ENCODE results near the gene CACNA2D3. TPM values are rescaled to one million over a fixed set of nuclear protein-coding genes. Genes with fewer than 3 reads are reported as not detected.
A peak's percentile ranks its signal among the peaks of the same experiment; 100 is the strongest.

CACNA2D3 gene
- polyA plus RNA-seq, 2 of the 4 experiments (the other 2 are of a cell fraction), result 0.04 to 0.05 TPM

DNA sequence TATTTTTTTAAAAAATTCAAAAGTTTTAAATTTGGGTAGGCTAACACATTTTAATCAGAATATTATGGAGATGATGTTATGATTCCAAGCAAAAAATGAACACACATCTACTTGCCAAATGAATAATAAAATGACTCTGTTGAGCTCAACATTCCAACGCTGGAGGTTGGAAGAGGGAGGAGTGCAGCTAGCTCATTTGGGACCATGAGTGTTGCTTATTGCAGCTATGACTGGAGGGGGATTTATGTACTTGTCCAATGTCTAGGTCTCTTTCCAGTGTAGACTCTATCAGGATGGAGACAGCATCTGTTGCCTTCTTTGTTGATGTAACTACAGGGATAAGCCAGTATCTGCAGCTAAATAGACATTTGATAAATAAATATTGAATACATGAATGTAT, 310.6 kb downstream of the CACNA2D3 start:
- FAIRE-seq (no peak), DNase-seq (ENCODE audit: low read depth in 1 of 2, low spot score in 1 of 2) (no peak), ATAC-seq (no peak)
- no peak for TF ChIP-seq CHD4 (IDR thresholded peaks at IDR 0.05; ENCODE audit: borderline replicate concordance)
- no peak for TF ChIP-seq ESRRA (IDR thresholded peaks at IDR 0.05; ENCODE audit: borderline replicate concordance, low read length)
- TF ChIP-seq, protein P1, sequence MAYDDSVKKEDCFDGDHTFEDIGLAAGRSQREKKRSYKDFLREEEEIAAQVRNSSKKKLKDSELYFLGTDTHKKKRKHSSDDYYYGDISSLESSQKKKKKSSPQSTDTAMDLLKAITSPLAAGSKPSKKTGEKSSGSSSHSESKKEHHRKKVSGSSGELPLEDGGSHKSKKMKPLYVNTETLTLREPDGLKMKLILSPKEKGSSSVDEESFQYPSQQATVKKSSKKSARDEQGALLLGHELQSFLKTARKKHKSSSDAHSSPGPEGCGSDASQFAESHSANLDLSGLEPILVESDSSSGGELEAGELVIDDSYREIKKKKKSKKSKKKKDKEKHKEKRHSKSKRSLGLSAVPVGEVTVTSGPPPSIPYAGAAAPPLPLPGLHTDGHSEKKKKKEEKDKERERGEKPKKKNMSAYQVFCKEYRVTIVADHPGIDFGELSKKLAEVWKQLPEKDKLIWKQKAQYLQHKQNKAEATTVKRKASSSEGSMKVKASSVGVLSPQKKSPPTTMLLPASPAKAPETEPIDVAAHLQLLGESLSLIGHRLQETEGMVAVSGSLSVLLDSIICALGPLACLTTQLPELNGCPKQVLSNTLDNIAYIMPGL (CRISPR knock-in tag; IDR thresholded peaks at IDR 0.05; ENCODE audit: borderline replicate concordance), result no peak
- no peak for TF ChIP-seq FOSL2 (IDR thresholded peaks at IDR 0.05)
- no peak for TF ChIP-seq FOSL2 (CRISPR knock-in tag; IDR thresholded peaks at IDR 0.05)
- no peak for TF ChIP-seq RCOR1 (IDR thresholded peaks at IDR 0.05; ENCODE audit: low read depth, low read length)
- no peak for TF ChIP-seq FOSB (CRISPR knock-in tag; IDR thresholded peaks at IDR 0.05)
- TF ChIP-seq HOXB13 (CRISPR knock-in tag; IDR thresholded peaks at IDR 0.05; ENCODE audit: low read depth), result no peak
- no peak for TF ChIP-seq MAZ (IDR thresholded peaks at IDR 0.05; ENCODE audit: borderline replicate concordance, low read depth, low read length)
- TF ChIP-seq ZSCAN20 (CRISPR knock-in tag; IDR thresholded peaks at IDR 0.05), result no peak
- no peak for TF ChIP-seq EHF (CRISPR knock-in tag; IDR thresholded peaks at IDR 0.05)
- no peak for TF ChIP-seq ZNF302 (CRISPR knock-in tag; IDR thresholded peaks at IDR 0.05)
- TF ChIP-seq POLR2A (IDR thresholded peaks at IDR 0.05; ENCODE audit: low read length), result no peak
- no peak for TF ChIP-seq CEBPB (IDR thresholded peaks at IDR 0.05)
- Histone ChIP-seq H3K4me3 (no peak overlapping the region), H3K4me1 (no peaks in the 10 kb centered on the region), H3K9me3 (no peaks in the 10 kb centered on the region), H3K4me2 (no peak overlapping the region), H3K27ac (no peak overlapping the region)
- ChIA-PET CTCF (no interaction called here), POLR2A (no interaction called here)
- 18% methylated on average over 1 of the region's 1 CpG for WGBS (ENCODE audit: missing lambda C conversion rate)

DNA sequence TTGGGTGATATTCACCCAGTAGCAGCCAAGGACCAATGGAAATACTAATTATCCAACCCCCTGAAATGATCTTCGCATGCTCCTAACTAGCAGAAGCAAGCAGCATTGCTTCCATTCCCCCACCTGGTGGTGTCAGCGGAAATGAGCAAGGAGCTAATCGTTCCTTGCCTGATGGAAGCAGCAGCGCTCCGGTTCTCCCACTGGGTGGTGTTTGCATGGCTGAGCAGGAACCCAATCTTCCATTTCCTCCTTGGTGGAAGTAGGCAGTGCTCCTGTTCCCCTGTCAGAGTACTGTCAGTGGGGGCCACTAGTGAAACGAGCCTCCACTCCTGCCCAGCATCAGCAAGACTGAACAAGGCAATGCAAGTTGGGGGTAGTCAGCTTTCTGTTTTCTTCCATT, 311.5 kb downstream of the CACNA2D3 start:
- Histone ChIP-seq H3K4me2 (no peak overlapping the region), H3K4me1 (no peaks in the 10 kb centered on the region), H3K27ac (no peak overlapping the region), H3K4me3 (no peak overlapping the region), H3K9me3 (no peaks in the 10 kb centered on the region)
- CTCF ChIA-PET, result no interaction called here
- 48% methylated on average over 4 of the region's 6 CpGs for whole genome bisulfite sequencing (ENCODE audit: missing lambda C conversion rate)
- ATAC-seq, result peak; percentile 47 to 64; a peak in 4 of 6 replicates
- FAIRE-seq, result no peak
- TF ChIP-seq HOXA7 (CRISPR knock-in tag; IDR thresholded peaks at IDR 0.05) (no peak), EHMT2 (IDR thresholded peaks at IDR 0.05; ENCODE audit: low read depth) (no peak), RNF2 (IDR thresholded peaks at IDR 0.05; ENCODE audit: borderline replicate concordance, low read depth) (no peak), FOSB (CRISPR knock-in tag; IDR thresholded peaks at IDR 0.05) (no peak), EHF (CRISPR knock-in tag; IDR thresholded peaks at IDR 0.05) (no peak)
- TF ChIP-seq, protein P2, sequence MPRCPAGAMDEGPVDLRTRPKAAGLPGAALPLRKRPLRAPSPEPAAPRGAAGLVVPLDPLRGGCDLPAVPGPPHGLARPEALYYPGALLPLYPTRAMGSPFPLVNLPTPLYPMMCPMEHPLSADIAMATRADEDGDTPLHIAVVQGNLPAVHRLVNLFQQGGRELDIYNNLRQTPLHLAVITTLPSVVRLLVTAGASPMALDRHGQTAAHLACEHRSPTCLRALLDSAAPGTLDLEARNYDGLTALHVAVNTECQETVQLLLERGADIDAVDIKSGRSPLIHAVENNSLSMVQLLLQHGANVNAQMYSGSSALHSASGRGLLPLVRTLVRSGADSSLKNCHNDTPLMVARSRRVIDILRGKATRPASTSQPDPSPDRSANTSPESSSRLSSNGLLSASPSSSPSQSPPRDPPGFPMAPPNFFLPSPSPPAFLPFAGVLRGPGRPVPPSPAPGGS (IDR thresholded peaks at IDR 0.05), result no peak
- peak in 1 of 2 experiments; percentile 39 for DNase-seq (ENCODE audit: low read depth in 1 of 2, low spot score in 1 of 2)
- POLR2A ChIA-PET, result no interaction called here

DNA sequence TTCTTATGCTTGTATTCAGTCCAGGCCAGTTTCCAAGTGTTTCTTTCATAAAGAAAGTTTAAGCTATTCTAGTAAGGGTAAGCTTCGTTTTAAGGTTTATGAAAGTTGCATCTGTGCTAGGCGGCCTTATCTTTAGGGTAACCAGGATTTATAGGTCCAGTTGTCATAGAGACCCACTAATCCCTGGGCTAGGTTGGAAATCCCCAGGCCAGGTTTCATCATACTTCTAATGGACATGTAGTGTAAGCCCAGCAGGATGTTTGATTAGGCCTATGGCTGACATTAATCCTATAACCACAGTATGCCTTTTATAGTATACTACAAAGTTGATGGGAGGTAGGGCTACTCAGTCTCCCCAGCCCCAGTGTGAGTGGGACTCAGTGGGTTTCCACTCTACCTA, 312.4 kb downstream of the CACNA2D3 start:
- CTCF ChIA-PET, result interaction anchor here (1.0 kb wide), 1 partner anchor 11 kb away, joined by 3 read pairs; no protein-coding TSS in a partner anchor
- FAIRE-seq, result no peak
- Histone ChIP-seq H3K4me1 (no peaks in the 10 kb centered on the region), H3K27ac (no peak overlapping the region), H3K9me3 (no peaks in the 10 kb centered on the region), H3K4me3 (no peak overlapping the region), H3K4me2 (no peak overlapping the region)
- no peak for DNase-seq (ENCODE audit: low read depth in 1 of 2, low spot score in 1 of 2)
- ATAC-seq, result no peak
- POLR2A ChIA-PET, result no interaction called here
- WGBS (ENCODE audit: missing lambda C conversion rate), result 8% methylated on average over 2 of the region's 2 CpGs
- TF ChIP-seq HOXB5 (CRISPR knock-in tag; IDR thresholded peaks at IDR 0.05) (no peak), RCOR1 (IDR thresholded peaks at IDR 0.05; ENCODE audit: low read depth, low read length) (no peak), POLR2A (IDR thresholded peaks at IDR 0.05; ENCODE audit: low read length) (no peak), RFX5 (IDR thresholded peaks at IDR 0.05) (no peak), BHLHE40 (IDR thresholded peaks at IDR 0.05; ENCODE audit: low read depth, low read length) (no peak), JUN (IDR thresholded peaks at IDR 0.05) (no peak), CHD2 (IDR thresholded peaks at IDR 0.05; ENCODE audit: low read length, partially characterized antibody) (no peak), JUNB (IDR thresholded peaks at IDR 0.05) (no peak), CHD4 (IDR thresholded peaks at IDR 0.05; ENCODE audit: borderline replicate concordance) (no peak), MAFK (IDR thresholded peaks at IDR 0.05; ENCODE audit: partially characterized antibody) (no peak), HDAC2 (IDR thresholded peaks at IDR 0.05) (no peak), EHMT2 (IDR thresholded peaks at IDR 0.05; ENCODE audit: low read depth) (no peak), RNF2 (IDR thresholded peaks at IDR 0.05; ENCODE audit: borderline replicate concordance, low read depth) (no peak), CEBPB (IDR thresholded peaks at IDR 0.05) (no peak), RARB (CRISPR knock-in tag; IDR thresholded peaks at IDR 0.05) (no peak)
- TF ChIP-seq, protein P3, sequence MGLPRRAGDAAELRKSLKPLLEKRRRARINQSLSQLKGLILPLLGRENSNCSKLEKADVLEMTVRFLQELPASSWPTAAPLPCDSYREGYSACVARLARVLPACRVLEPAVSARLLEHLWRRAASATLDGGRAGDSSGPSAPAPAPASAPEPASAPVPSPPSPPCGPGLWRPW (IDR thresholded peaks at IDR 0.05), result no peak

Measured in A549 (cell line).